Cardiac muscle cell (in vitro differentiated cells and primary cell): Measurements from ENCODE around the gene ZFYVE28. TPM values are rescaled to one million over a fixed set of nuclear protein-coding genes. Genes with fewer than 3 reads are reported as not detected.
A peak's percentile ranks its signal among the peaks of the same experiment; 100 is the strongest.
"Not testable (repeated sequence)": the region's sequence is repeated elsewhere in the genome, so short reads cannot be mapped to it uniquely, and the experiment has no call there.

Experiments
- DNase-seq, 2 donors: peaks; one replicate each; pipeline versions ENCODE4 v3.0.0 to v3.0.0-alpha.2; 2010 to 2017; ENCODE audit warnings: low read depth in 1 of 2, low spot score in 1 of 2
- H3K27ac ChIP-seq: fragments of 200-600 bp; sonication (generic); 2 replicates; pipeline ENCODE4 v1.5.1; 2016
- H3K27me3 ChIP-seq: fragments of 200-600 bp; sonication (generic); 2 replicates; pipeline ENCODE4 v1.6.0; 2016; ENCODE audit warnings: control low read depth
- H3K36me3 ChIP-seq: fragments of 200-600 bp; sonication (generic); 2 replicates; pipeline ENCODE4 v1.5.1; 2016; ENCODE audit warnings: control low read depth
- H3K4me1 ChIP-seq: fragments of 200-600 bp; sonication (generic); 2 replicates; pipeline ENCODE4 v1.8.1; 2017; ENCODE audit warnings: low read depth, mild to moderate bottlenecking, mixed run types
- H3K4me3 ChIP-seq: fragments of 200-600 bp; sonication (generic); 2 replicates; pipeline ENCODE4 v1.5.1; 2016; ENCODE audit warnings: mild to moderate bottlenecking
- H3K9me3 ChIP-seq: fragments of 200-600 bp; sonication (generic); 2 replicates; pipeline ENCODE4 v1.5.1; 2017; ENCODE audit warnings: low read depth, mild to moderate bottlenecking, control low read depth
- polyA plus RNA-seq: library from polyadenylated mRNA; unstranded; fragments of >200 nt; fragmentation: Nextera tagmentation; extraction: Ambion mirVana; gene quantifications from 2 replicates; pipeline ENCODE4 v1.2.1, GENCODE V29; 2016
- total RNA-seq: library from RNA; depleted of rRNA; stranded (reverse); fragments of >200 nt; gene quantifications from 2 replicates; pipeline ENCODE4 v1.2.3, GENCODE V29; 2016
- TF ChIP-seq, protein P1 (sequence below): IDR thresholded peaks from 2 replicates; pipeline ENCODE4 v1.5.1; 2012; ENCODE audit warnings: low read depth, mild to moderate bottlenecking, low read length

ZFYVE28 gene
- total and polyA plus RNA-seq, 2 experiments from 2014 or later = 1.3 to 4.0 TPM

DNA sequence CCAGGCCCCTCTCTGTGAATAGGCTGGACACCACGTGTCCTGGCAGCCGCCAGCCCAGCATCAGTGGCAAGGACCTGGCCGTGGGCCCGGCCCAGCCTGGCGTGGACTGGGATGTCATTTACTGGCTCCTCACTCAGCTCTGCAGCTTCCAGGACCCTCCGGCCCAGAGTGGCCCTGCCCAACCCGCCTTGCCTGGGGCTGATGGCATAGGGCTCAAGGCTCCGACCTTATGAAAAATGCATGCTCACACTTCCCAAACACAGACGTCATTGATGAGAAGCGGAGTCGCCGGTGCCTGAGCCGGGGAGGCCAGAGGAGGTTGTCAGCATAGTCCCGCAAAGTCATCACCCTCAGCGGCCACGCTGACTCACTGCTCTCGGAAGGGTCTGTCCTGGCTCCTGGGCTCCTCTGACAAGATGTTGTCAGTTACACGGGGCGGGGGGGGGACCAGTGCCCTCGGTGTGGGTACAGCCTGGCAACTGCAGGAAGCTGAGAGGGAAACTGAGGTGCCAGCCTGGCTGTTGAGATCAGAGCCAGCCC, 14.6 kb upstream of the ZFYVE28 start:
- H3K27me3 ChIP-seq = no peaks in the 10 kb centered on the region
- H3K4me1 ChIP-seq = no peaks in the 10 kb centered on the region
- no peaks in the 10 kb centered on the region for H3K9me3 ChIP-seq
- DNase-seq = peak in 1 of 2 donors; percentile 54
- no peak overlapping the region for H3K4me3 ChIP-seq
- no peak overlapping the region for H3K27ac ChIP-seq
- no peaks in the 10 kb centered on the region for H3K36me3 ChIP-seq
- TF ChIP-seq, protein P1, sequence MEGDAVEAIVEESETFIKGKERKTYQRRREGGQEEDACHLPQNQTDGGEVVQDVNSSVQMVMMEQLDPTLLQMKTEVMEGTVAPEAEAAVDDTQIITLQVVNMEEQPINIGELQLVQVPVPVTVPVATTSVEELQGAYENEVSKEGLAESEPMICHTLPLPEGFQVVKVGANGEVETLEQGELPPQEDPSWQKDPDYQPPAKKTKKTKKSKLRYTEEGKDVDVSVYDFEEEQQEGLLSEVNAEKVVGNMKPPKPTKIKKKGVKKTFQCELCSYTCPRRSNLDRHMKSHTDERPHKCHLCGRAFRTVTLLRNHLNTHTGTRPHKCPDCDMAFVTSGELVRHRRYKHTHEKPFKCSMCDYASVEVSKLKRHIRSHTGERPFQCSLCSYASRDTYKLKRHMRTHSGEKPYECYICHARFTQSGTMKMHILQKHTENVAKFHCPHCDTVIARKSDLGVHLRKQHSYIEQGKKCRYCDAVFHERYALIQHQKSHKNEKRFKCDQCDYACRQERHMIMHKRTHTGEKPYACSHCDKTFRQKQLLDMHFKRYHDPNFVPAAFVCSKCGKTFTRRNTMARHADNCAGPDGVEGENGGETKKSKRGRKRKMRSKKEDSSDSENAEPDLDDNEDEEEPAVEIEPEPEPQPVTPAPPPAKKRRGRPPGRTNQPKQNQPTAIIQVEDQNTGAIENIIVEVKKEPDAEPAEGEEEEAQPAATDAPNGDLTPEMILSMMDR = no peak

DNA sequence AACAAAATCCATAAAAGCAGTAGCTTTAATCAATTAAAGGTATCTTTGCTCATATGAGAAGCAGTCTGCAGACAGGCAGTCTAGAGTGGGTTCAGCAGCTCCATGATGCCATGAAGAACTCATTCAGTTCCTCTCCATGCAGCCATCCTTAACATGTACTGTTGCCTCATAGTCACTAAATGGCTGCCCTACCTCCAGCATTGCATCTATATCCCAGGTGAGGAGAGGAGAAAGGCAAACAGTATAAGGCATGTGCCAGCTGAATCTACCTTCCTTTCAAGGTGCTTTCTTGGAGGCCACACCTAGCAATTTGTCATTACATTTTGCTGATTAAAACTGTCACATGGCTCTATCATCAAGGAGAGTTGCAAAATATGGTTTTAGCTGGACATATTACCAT, 13.6 kb upstream of the ZFYVE28 start:
- DNase-seq = no peak
- Histone ChIP-seq H3K27me3 (no peaks in the 10 kb centered on the region), H3K4me1 (no peaks in the 10 kb centered on the region), H3K36me3 (no peaks in the 10 kb centered on the region), H3K4me3 (no peak overlapping the region), H3K27ac (no peak overlapping the region), H3K9me3 (no peaks in the 10 kb centered on the region)
- TF ChIP-seq, protein P1 = no peak

DNA sequence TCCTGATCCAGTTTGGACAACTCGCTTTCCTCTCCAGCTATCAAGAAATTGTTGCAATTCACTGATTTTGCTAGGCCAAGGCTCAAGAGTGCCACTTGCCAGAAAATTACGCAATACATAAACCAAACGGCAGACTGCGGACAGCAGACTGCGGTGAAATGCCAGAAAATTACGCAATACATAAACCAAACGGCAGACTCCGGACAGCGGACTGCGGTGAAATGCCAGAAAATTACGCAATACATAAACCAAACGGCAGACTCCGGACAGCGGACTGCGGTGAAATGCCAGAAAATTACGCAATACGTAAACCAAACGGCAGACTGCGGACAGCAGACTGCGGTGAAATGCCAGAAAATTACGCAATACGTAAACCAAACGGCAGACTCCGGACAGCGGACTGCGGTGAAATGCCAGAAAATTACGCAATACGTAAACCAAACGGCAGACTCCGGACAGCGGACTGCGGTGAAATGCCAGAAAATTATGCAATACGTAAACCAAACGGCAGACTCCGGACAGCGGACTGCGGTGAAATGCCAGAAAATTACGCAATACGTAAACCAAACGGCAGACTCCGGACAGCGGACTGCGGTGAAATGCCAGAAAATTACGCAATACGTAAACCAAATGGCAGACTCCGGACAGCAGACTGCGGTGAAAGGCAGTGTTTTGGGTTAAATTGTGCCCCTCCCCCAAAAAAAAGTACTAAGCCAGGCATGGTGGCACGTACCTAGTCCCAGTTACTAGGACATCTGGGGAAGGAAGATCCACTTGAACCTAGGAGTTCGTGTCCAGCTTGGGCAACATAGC, 11.7 kb upstream of the ZFYVE28 start:
- not testable (repeated sequence) for H3K36me3 ChIP-seq, H3K27ac ChIP-seq
- DNase-seq = peak in 1 of 2 donors; percentile 55

DNA sequence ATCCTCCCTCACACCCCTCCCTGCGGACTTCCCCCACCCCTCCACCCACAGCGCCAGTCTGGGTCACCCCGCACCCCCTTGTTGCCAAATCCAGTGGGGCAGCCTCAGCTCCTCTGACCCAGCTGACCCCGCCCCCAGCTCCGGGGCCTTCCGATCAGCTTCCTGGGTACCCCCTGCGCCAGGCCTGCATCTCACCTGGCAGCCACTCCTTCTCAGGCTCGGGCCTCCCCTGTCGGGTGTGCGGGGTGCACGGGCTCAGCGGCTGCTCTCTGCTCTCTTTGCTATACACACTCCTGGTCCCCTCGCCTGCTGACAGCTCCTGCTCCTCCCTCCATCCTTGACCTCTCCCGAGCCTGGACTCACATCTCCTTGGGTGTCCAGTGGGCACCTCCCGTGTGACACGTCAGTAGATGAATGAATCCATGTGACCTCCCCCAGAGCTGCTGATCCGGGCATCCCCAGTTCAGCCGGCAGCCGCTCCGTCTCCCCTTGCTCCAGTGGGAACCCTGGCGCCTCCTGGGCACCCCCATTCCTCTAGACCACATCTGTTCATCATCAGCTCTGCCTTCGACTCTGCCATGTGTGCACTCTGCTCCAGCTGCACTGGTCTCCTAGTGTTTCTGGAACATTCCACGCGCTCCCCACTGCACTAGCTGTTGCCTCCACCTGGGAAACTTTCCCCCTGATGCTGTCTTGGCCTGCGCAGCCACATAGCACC, 10.2 kb upstream of the ZFYVE28 start:
- no peak overlapping the region for H3K4me3 ChIP-seq
- H3K27ac ChIP-seq = no peak overlapping the region
- TF ChIP-seq, protein P1 = no peak
- DNase-seq = no peak
- no peaks in the 10 kb centered on the region for H3K27me3 ChIP-seq
- no peaks in the 10 kb centered on the region for H3K9me3 ChIP-seq
- H3K4me1 ChIP-seq = no peaks in the 10 kb centered on the region
- no peaks in the 10 kb centered on the region for H3K36me3 ChIP-seq

More for the DNA sequence above, 11.7 kb upstream of the ZFYVE28 start:
- not testable (repeated sequence) for H3K27me3 ChIP-seq, H3K4me3 ChIP-seq, H3K9me3 ChIP-seq, H3K4me1 ChIP-seq

DNA sequence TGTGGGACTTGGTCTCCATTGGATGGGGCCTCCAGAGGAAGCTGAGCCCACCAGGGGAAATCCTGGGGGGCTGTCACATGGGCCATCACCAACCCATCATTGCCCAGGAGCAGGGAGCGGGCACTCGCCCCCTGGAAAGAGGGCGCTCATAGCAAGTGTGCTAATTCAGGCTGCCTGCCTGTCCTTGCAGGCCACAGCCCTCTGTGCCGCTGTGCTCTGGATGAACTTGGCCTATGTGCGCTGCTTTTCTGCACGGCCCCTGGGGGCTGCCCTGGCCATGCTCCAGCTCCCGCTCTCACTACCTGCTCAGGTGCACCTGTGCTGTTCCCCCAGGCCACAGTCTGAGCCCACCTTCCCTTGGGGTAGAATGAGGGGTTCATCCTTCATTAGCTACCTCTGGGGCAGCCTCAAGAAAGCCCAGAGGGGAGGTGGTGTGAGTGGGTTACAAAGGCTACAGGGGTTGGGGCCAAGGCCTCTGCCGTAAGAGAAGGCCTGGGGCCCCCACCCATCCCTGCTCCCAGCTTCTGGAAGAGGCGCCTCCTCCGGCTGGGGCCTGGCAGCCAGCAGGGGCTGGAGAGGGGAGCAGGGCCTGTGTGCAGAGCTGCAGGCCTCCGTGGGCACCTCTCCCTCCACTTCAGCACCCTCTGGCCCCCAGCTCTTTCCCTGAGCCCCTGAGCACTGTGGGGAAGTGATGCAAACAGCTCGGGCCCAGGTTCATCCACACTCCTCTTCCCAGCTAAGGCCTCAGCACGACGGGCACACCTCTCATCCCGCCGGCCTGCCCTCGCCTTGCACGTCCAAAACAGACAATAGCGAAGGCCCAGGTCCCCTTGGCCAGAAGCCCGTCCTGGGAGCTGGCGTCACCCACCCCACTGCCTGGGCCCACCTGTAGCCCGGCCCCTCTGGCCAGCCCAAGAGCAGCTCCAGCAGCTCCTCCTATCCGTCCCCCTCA, 9.2 kb upstream of the ZFYVE28 start:
- DNase-seq = no peak
- Histone ChIP-seq H3K27ac (no peak overlapping the region), H3K4me1 (no peaks in the 10 kb centered on the region), H3K9me3 (no peaks in the 10 kb centered on the region), H3K36me3 (no peaks in the 10 kb centered on the region), H3K27me3 (peaks cover 6% of the 10 kb centered on the region), H3K4me3 (no peak overlapping the region)
- TF ChIP-seq, protein P1 = no peak
